ENCODE data around the gene SAMD14.

The SAMD14 gene

GRCh38 chr17:50094243-50094752 is 35.7 kb downstream of the SAMD14 start:
- peak; percentile 92 for DNase-seq

- no peak for DNase-seq
Measured at GRCh38 chr17:50093807-50094206, 36.2 kb downstream of the SAMD14 start.

- DNase-seq = no peak
Measured at GRCh38 chr17:50093246-50093645, 36.7 kb downstream of the SAMD14 start.

- DNase-seq = no peak
Measured at GRCh38 chr17:50091918-50092285, 38.1 kb downstream of the SAMD14 start.

GRCh38 chr17:50090971-50091917 is 38.7 kb downstream of the SAMD14 start:
- DNase-seq = no peak

- DNase-seq = no peak
Measured at GRCh38 chr17:50090071-50090470, 39.9 kb downstream of the SAMD14 start.

- no peak for DNase-seq
Measured at GRCh38 chr17:50088952-50089825, 40.8 kb downstream of the SAMD14 start.

- no peak for DNase-seq
Measured at GRCh38 chr17:50087912-50088405, 42.0 kb downstream of the SAMD14 start.

- DNase-seq = peak; percentile 73
Measured at GRCh38 chr17:50087246-50087911, 42.6 kb downstream of the SAMD14 start.

- no peak for DNase-seq
Measured at GRCh38 chr17:50081757-50082156, 48.2 kb downstream of the SAMD14 start.

GRCh38 chr17:50080827-50081226 is 49.1 kb downstream of the SAMD14 start:
- no peak for DNase-seq

GRCh38 chr17:50080096-50080480 is 49.9 kb downstream of the SAMD14 start:
- no peak for DNase-seq

- no peak for DNase-seq
Measured at GRCh38 chr17:50079334-50080095, 50.4 kb downstream of the SAMD14 start.

- DNase-seq = no peak
Measured at GRCh38 chr17:50078430-50078829, 51.5 kb downstream of the SAMD14 start.

GRCh38 chr17:50076591-50077235 is 53.2 kb downstream of the SAMD14 start:
- no peak for DNase-seq

- no peak for DNase-seq
Measured at GRCh38 chr17:50076221-50076590, 53.8 kb downstream of the SAMD14 start.

- DNase-seq = no peak
Measured at GRCh38 chr17:50075446-50076032, 54.4 kb downstream of the SAMD14 start.

- DNase-seq = no peak
Measured at GRCh38 chr17:50074227-50074626, 55.7 kb downstream of the SAMD14 start.

- no peak for DNase-seq
Measured at GRCh38 chr17:50072925-50073324, 57.0 kb downstream of the SAMD14 start.

GRCh38 chr17:50072130-50072529 is 57.8 kb downstream of the SAMD14 start:
- no peak for DNase-seq

GRCh38 chr17:50071692-50072091 is 58.3 kb downstream of the SAMD14 start:
- DNase-seq = no peak

All from activated T-cell treated with anti-CD3 and anti-CD28 coated beads for 4 hours (primary cell).